Suppressor macrophage treated with lipopolysaccharide for 1 hour (primary cell): ENCODE results near the gene FCRL3.

Experiments used
- DNase-seq, 3 donors: peaks; one replicate each; pipeline ENCODE4 v3.0.0-alpha.2; 2020 to 2022

FCRL3 gene

DNA sequence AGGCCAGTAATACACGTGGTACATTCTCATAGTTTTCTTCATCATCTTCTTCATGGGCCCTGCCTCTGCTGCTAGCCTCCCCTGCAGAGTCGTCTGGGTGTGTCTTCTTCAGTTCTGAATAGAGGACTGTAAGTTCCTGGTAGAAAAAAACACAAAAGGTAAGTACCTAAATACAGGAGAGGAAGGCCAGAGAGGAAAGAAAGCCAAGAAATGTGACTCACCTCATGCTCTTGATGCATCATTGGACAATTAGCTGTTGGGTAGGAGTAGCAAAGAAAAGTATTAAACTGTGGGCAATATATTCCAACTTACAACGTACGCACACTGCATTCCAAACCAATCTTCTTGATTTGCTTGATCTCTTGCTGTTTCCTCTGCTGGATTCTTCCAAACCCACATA, 21.8 kb downstream of the FCRL3 start:
- no peak for DNase-seq

DNA sequence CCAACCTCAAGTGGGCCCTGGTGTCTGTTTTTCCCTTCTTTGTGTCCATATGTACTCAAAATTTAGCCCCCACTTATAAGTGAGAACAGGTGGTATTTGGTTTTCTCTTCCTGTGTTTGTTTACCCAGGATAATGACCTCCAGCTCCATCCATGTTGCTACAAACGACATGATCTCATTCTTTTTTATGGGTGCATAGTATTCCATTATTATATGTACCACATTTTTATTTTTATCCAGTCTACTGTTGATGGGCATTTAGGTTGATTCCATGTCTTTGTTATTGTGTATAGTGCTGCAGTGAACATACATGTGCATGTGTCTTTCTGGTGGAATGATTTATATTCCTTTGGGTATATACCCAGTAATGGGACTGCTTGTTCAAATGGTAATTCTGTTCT, 27.6 kb downstream of the FCRL3 start:
- no peak for DNase-seq

DNA sequence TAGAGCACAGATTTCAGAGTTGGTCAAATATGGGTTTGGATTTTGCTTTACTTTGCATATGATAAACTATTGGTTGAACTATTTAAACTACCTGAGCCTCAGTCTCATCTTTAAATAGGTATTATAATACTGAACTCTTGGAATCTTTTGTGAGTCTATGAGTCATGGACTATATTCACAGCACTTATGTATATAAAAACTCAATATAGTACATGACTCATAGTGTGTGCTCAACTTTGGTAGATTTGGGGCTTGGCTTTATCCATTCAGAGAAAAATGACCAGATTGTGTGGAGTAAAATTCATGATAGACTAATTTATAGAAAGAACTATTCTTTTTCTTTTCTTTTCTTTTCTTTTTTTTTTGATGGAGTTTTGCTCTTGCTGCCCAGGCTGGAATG, 28.7 kb downstream of the FCRL3 start:
- DNase-seq: peak in 2 of 3 donors; percentile 20 to 32

DNA sequence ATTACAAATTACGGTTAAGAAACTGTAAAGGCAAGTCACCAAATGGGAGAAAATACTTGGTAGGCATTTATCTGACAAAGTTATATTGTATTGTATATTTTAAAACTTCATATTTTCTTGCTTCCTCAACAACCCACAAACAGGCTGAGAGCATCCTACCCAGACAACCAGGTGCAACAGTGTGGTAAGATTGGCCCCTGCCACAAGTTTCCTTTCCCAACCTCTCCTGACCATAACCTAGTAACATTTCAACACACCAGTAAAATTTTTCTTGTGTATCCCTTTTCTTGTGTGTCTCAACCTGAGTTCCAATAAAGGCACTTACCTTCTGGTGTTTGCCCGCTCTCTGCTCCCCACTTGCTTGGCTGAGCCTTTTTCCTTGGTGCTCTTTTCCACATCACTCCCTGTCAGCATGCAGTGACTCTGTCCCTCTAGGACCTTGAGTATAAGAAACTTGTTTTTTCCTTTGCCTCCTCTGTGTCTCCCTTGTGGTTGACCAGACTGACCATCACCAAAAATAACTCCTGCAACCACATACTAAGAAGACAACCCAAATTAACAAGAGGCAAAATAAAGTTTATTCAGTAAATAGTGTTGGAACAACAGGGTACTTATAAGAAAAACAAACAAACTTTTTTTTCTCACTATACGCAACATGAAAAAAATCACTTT, 40.9 kb downstream of the FCRL3 start:
- DNase-seq: no peak

DNA sequence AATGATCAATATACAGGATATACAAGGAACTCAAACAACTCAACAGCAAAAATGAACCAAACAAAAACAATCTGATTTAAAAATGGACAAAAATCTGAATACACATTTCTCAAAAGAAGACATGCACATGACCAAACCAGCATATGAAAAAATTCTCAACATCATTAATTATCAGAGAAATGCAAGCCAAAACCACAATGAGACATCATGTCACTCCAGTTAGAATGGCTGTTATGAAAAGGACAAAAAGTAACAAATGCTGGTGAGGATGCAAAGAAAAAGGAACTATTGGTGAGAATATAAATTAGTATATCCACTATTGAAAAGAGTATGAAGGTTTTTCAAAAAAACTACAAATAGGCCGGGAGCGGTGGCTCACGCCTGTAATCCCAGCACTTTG, 42.0 kb downstream of the FCRL3 start:
- DNase-seq: no peak

DNA sequence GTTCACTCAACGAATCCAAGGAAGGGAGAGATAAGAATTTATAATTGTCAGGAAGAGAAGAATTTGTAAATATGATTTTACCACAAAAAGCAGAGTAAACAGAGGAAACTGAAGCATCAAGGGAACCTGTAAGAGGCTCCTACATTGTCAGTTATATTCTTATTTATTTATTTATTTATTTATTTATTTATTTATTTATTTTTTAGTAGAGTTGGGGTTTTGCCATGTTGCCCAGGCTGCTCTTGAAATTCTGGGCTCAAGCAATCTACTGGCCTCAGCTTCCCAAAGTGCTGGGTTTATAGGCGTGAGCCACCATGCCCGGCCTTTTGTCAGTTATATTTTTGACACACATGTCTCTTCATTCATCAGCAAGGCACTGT, 47.1 kb downstream of the FCRL3 start:
- DNase-seq: no peak

DNA sequence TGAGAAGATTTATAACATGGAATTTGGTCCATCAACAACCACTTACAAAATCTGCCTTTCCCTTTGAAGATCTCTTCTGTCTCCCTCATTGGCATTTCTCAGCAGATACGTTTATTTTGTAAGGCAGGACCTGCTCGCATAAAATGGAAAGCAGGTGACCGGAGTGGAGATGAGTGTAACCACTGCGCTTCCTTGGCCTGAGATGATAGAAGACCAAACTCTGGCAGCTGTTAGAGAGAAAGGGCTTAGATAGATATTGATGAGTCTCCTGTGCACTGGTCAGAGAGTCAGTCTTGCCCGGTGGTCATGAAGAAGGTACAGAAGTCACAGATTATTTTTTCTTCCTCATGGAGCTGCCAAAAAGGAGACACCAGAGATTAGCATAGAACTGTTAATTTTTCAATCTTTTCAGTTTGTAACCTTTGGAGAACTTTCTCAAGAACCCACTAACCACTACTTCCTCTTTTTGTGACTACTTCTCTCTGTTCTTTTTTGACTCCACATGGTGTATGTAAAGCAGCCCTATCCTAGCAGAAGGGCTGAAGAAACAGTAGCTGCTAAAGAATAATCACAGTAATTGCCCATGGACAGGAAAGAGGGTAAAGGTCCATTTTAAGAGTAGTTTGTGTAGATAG, 47.6 kb downstream of the FCRL3 start:
- DNase-seq: peak; percentile 38 to 85 (median 83)

DNA sequence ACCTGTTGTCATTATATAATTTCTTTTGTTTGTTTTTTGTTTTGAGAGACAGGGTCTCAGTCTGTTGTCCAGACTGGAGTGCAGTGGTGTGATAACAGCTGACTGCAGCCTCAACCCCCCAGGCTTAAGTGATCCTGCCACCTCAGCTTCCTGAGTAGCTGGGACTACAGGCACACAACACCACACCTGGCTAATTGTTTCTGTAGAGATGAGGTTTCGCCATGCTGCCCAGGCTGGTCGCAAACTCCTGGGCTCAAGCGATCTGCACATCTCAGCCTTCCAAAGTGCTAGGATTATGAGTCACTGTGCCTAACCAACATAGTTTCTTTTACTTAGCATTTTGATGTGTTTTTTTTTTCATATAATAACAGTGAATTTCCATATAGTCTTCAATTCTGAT, 52.3 kb downstream of the FCRL3 start:
- DNase-seq: no peak

DNA sequence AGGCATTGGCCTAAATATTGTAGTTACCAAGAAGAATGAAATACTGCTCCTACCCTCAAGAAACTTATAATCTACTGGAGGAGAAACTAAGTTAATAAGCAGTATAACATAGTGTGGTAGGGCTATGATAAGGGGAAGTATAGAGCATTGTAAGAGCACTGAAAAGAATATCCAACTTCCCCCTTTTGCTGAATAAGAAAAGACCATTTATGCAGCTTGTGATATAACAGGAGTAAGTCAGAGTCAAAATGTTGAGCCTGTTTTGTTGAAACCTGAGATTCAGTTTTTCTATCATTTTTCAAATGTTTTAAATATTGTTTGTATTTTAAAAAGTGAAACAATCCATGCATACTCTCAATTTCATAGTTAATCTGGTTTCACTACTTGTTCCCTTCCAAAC, 54.4 kb downstream of the FCRL3 start:
- peak; percentile 15 to 56 (median 55) for DNase-seq

DNA sequence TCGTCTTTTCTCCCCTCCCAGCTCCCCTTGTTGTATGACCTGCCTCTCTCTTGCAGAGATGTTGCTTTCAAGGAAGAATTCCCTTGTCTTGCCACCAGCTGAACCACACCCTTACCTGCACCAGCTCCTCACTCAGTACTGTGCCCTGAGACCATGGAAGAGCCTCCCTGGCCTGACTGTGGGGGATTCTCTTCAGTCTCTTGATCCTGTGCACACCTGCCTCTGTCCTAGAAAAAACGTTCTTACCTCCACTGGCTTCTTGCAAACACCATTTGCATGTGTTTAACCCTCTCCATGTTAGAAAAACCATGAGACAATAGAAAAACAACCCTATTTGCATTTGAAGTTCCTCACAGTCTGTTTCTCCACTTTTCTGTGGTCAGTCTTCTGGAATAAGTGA, 59.4 kb downstream of the FCRL3 start:
- DNase-seq: no peak

DNA sequence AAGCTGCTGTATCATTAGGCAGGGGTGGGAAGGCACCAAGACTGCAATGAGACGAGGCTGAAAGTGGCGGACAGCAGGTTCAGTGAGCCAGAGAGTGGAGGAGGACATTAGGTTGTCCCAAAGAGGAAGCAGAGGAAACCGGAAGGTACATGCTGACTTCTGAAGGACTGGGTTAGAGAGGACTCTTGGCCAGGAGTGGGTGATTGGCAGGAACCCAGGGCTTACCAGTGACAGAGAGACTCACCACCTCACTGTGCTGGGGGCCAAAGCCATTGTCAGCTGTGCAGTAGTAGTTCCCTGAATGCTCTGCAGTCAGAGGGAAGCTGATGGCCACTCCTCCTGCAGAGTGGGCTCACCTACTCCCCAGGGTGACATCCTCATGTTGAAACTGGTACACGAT, 60.8 kb downstream of the FCRL3 start:
- DNase-seq: peak in 2 of 3 donors; percentile 9 to 17

DNA sequence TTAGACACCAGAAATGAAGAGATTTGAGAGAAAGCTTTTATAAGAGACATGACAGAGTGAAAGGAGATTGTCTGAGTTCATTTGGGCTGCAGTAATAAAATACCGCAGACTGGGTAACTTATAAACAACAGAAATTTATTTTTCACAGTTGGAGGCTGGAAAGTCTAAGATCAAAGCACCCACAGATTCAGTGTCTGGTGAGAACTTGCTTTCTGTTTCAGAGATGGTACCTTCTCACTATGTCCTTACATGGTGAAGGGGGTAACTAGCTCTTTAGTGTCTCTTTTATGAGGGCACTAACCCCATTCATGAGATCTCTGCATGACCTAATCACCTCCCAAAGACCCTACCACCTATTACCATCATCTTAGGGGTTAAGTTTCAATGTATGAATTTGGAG, 71.8 kb downstream of the FCRL3 start:
- no peak for DNase-seq
